Measurements from ENCODE around the gene TSC2. TPM values are rescaled to one million over a fixed set of nuclear protein-coding genes. Genes with fewer than 3 reads are reported as not detected.

TSC2 gene
- total RNA-seq, 1 donor from 2014 or later, result 49.6 TPM

GRCh38 chr16:2083876-2084780, 36.3 kb downstream of the TSC2 start:
- DNase-seq (ENCODE audit: low read depth), result no peak

- no peak for DNase-seq (ENCODE audit: low read depth)
These were observed 37.3 kb downstream of the TSC2 start for GRCh38 chr16:2084895-2085625.

GRCh38 chr16:2085669-2086068, 37.9 kb downstream of the TSC2 start:
- DNase-seq (ENCODE audit: low read depth), result no peak

- no peak for DNase-seq (ENCODE audit: low read depth)
These were observed 38.4 kb downstream of the TSC2 start for GRCh38 chr16:2086106-2086742.

- DNase-seq (ENCODE audit: low read depth), result no peak
These were observed 39.3 kb downstream of the TSC2 start for GRCh38 chr16:2086812-2087747.

GRCh38 chr16:2087748-2088631, 40.2 kb downstream of the TSC2 start:
- DNase-seq (ENCODE audit: low read depth), result no peak

GRCh38 chr16:2088759-2089358, 41.1 kb downstream of the TSC2 start:
- no peak for DNase-seq (ENCODE audit: low read depth)

GRCh38 chr16:2089706-2090480, 42.1 kb downstream of the TSC2 start:
- peak; percentile 51 for DNase-seq (ENCODE audit: low read depth)

GRCh38 chr16:2090481-2090776, 42.6 kb downstream of the TSC2 start:
- DNase-seq (ENCODE audit: low read depth), result no peak

- DNase-seq (ENCODE audit: low read depth), result no peak
These were observed 43.2 kb downstream of the TSC2 start for GRCh38 chr16:2090777-2091546.

- no peak for DNase-seq (ENCODE audit: low read depth)
These were observed 43.9 kb downstream of the TSC2 start for GRCh38 chr16:2091547-2092255.

GRCh38 chr16:2092256-2092620, 44.5 kb downstream of the TSC2 start:
- no peak for DNase-seq (ENCODE audit: low read depth)

GRCh38 chr16:2092866-2093265, 45.1 kb downstream of the TSC2 start:
- no peak for DNase-seq (ENCODE audit: low read depth)

GRCh38 chr16:2093793-2094192, 46.0 kb downstream of the TSC2 start:
- DNase-seq (ENCODE audit: low read depth), result no peak

GRCh38 chr16:2095315-2095853, 47.6 kb downstream of the TSC2 start:
- peak; percentile 36 for DNase-seq (ENCODE audit: low read depth)

- no peak for DNase-seq (ENCODE audit: low read depth)
These were observed 48.3 kb downstream of the TSC2 start for GRCh38 chr16:2095918-2096582.

Data from myocyte (in vitro differentiated cells).